GM12872 (cell line): ENCODE results near the gene CYP26A1.

Source experiments
- CTCF ChIP-seq: IDR thresholded peaks from 3 replicates; pipeline ENCODE4 v1.5.1; 2011; ENCODE audit warnings: low read depth, mild to moderate bottlenecking, low read length, moderate library complexity; ENCODE audit not compliant: insufficient read depth

Gene CYP26A1

GRCh38 chr10:93099670-93100069 lies 26.0 kb downstream of the CYP26A1 start:
- no peak for TF ChIP-seq CTCF

- no peak for TF ChIP-seq CTCF
These were observed 30.3 kb downstream of the CYP26A1 start for GRCh38 chr10:93103953-93104352.

GRCh38 chr10:93106631-93107072 lies 33.0 kb downstream of the CYP26A1 start:
- TF ChIP-seq CTCF = no peak

- no peak for TF ChIP-seq CTCF
These were observed 36.9 kb downstream of the CYP26A1 start for GRCh38 chr10:93110472-93111146.

- TF ChIP-seq CTCF = no peak
These were observed 39.3 kb downstream of the CYP26A1 start for GRCh38 chr10:93113042-93113441.

- peak; percentile 72 for TF ChIP-seq CTCF
These were observed 42.1 kb downstream of the CYP26A1 start for GRCh38 chr10:93115661-93116383.

GRCh38 chr10:93121311-93121710 lies 47.6 kb downstream of the CYP26A1 start:
- TF ChIP-seq CTCF = no peak
